Upper lobe of right lung (tissue), 1 donor: Measurements from ENCODE around the gene ACTRT3. TPM values are rescaled to one million over a fixed set of nuclear protein-coding genes. Genes with fewer than 3 reads are reported as not detected.

ENCODE experiments used
- ATAC-seq: fragments of 200-7000 bp; cut with Tn5 transposase; one replicate; pipeline ENCODE4 v1.9.1; 2020; ENCODE audit warnings: mild to moderate bottlenecking, moderate library complexity
- DNase-seq: peaks from one replicate; pipeline ENCODE4 v3.0.0-alpha.2; 2020
- H3K27ac ChIP-seq: fragments of 200-600 bp; one replicate; pipeline ENCODE4 v1.8.0; 2022
- H3K27me3 ChIP-seq: fragments of 200-600 bp; one replicate; pipeline ENCODE4 v1.8.0; 2022; ENCODE audit warnings: mild to moderate bottlenecking
- H3K36me3 ChIP-seq: fragments of 200-600 bp; one replicate; pipeline ENCODE4 v1.8.0; 2022
- H3K4me1 ChIP-seq: fragments of 200-600 bp; one replicate; pipeline ENCODE4 v1.8.0; 2022
- H3K4me3 ChIP-seq: fragments of 200-600 bp; one replicate; pipeline ENCODE4 v1.8.0; 2022; ENCODE audit warnings: mild to moderate bottlenecking
- H3K9me3 ChIP-seq: fragments of 200-600 bp; one replicate; pipeline ENCODE4 v1.8.0; 2022
- intact Hi-C: fragments of 100-400 bp; cut with DNase I; formaldehyde crosslinking; loops from one replicate; pipeline ENCODE4 v1.11.0; 2022
- total RNA-seq: library from RNA; stranded (reverse); fragmentation: NEBNext Ultra II Directional; extraction: Animal tissue kit (Norgen Biotek cat#: 25700); gene quantifications from one replicate; pipeline ENCODE4 v1.2.1, GENCODE V29; 2021
- TF ChIP-seq, protein P1 (sequence below): fragments of 200-600 bp; IDR thresholded peaks from one replicate; pipeline ENCODE4 v1.8.0; 2022; ENCODE audit warnings: antibody characterized with exemption
- donor health status: DM: no; HTN: yes; CAD: no; lungs with severe emphysema.

The ACTRT3 gene
- total RNA-seq, 1 donor from 2014 or later, result 1.2 TPM

- intact Hi-C loops, result no loop called here
- peak within 1 kb of the TSS; percentile 80 for H3K27ac ChIP-seq
- peaks cover 3% of the 10 kb centered on the region for H3K4me1 ChIP-seq
- DNase-seq (peak; percentile 91), ATAC-seq (peak; percentile 93)
- H3K9me3 ChIP-seq, result no peaks in the 10 kb centered on the region
- no peaks in the 10 kb centered on the region for H3K27me3 ChIP-seq
- TF ChIP-seq, protein P1, sequence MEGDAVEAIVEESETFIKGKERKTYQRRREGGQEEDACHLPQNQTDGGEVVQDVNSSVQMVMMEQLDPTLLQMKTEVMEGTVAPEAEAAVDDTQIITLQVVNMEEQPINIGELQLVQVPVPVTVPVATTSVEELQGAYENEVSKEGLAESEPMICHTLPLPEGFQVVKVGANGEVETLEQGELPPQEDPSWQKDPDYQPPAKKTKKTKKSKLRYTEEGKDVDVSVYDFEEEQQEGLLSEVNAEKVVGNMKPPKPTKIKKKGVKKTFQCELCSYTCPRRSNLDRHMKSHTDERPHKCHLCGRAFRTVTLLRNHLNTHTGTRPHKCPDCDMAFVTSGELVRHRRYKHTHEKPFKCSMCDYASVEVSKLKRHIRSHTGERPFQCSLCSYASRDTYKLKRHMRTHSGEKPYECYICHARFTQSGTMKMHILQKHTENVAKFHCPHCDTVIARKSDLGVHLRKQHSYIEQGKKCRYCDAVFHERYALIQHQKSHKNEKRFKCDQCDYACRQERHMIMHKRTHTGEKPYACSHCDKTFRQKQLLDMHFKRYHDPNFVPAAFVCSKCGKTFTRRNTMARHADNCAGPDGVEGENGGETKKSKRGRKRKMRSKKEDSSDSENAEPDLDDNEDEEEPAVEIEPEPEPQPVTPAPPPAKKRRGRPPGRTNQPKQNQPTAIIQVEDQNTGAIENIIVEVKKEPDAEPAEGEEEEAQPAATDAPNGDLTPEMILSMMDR, result no peak
- no peaks in the 10 kb centered on the region for H3K36me3 ChIP-seq
- H3K4me3 ChIP-seq, result peak within 1 kb of the TSS; percentile 64
Measured at GRCh38 chr3:169812332-169813235, 43.2 kb upstream of the ACTRT3 start, which contains the start of the genes LRRC34 and LRRIQ4. LRRC34 (minus strand) TSS chr3:169812904; CDS start chr3:169812548, 356 bp downstream. LRRIQ4 (plus strand) TSS chr3:169812870; CDS start chr3:169821922, 9,052 bp downstream.

DNA sequence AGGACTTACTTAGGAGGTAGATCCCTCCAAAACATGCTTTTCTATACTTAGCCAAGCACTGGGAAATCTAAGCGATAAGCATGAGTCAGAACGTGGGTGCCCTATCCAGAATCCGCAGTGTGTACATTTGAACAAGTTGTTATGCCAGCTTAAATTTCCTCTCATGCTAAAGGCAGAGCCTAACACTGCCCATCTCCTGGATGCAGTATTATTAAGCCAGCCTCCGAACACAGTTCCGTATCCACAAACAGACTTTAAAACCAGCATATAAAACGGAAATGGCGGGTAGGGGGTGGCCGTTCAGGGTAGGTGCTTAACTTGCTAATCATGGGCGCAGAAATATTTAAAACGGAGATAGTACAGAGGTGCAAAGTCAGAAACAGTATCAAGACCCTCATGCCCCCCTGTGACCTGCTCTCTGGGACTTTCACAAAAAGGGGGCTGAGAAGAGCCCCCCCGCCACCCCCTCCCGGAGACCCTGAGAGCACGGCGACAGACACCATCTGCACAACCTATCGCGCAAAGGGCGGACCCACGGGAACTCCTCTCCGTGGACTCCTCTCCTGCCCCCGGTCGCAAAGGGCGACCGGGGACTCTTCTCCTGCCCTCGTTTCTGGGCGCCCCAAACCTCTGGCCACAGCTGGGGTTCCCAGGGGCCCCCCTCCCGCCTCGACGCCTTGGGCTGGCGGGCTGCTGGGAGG, 42.4 kb upstream of the ACTRT3 start:
- ATAC-seq (peak; percentile 51), DNase-seq (no peak)
- peak overlapping the region; percentile 80 for H3K27ac ChIP-seq
- TF ChIP-seq, protein P1, result no peak
- H3K9me3 ChIP-seq, result no peaks in the 10 kb centered on the region
- H3K36me3 ChIP-seq, result no peaks in the 10 kb centered on the region
- peak overlapping the region; percentile 64 for H3K4me3 ChIP-seq
- intact Hi-C loops, result no loop called here
- H3K4me1 ChIP-seq, result peaks cover 3% of the 10 kb centered on the region
- H3K27me3 ChIP-seq, result no peaks in the 10 kb centered on the region

GRCh38 chr3:169809230-169809795, 40.0 kb upstream of the ACTRT3 start:
- DNase-seq, result no peak
- no peaks in the 10 kb centered on the region for H3K9me3 ChIP-seq
- no peak for ATAC-seq
- intact Hi-C loops, result no loop called here
- H3K36me3 ChIP-seq, result no peaks in the 10 kb centered on the region
- H3K27ac ChIP-seq, result no peak overlapping the region
- H3K4me3 ChIP-seq, result no peak overlapping the region
- H3K27me3 ChIP-seq, result no peaks in the 10 kb centered on the region
- H3K4me1 ChIP-seq, result peaks cover 3% of the 10 kb centered on the region
- TF ChIP-seq, protein P1, result no peak

- intact Hi-C loops, result no loop called here
- no peak overlapping the region for H3K4me3 ChIP-seq
- H3K27me3 ChIP-seq, result no peaks in the 10 kb centered on the region
- H3K36me3 ChIP-seq, result peaks cover 6% of the 10 kb centered on the region
- no peak for DNase-seq
- H3K4me1 ChIP-seq, result no peaks in the 10 kb centered on the region
- no peak overlapping the region for H3K27ac ChIP-seq
- H3K9me3 ChIP-seq, result no peaks in the 10 kb centered on the region
- ATAC-seq, result no peak
- TF ChIP-seq, protein P1, result no peak
Measured at GRCh38 chr3:169804681-169805080, 35.3 kb upstream of the ACTRT3 start.

GRCh38 chr3:169792359-169792758, 23.0 kb upstream of the ACTRT3 start:
- Histone ChIP-seq H3K27ac (no peak overlapping the region), H3K4me1 (no peaks in the 10 kb centered on the region), H3K36me3 (peaks cover 38% of the 10 kb centered on the region), H3K9me3 (no peaks in the 10 kb centered on the region), H3K27me3 (no peaks in the 10 kb centered on the region), H3K4me3 (no peak overlapping the region)
- TF ChIP-seq, protein P1, result no peak
- DNase-seq (no peak), ATAC-seq (no peak)
- intact Hi-C loops, result no loop called here
